ENCODE measurements around the gene DNAJC16.

Gene DNAJC16

GRCh38 chr1:15541231-15541792, 14.7 kb downstream of the DNAJC16 start:
- TF ChIP-seq, protein P1, sequence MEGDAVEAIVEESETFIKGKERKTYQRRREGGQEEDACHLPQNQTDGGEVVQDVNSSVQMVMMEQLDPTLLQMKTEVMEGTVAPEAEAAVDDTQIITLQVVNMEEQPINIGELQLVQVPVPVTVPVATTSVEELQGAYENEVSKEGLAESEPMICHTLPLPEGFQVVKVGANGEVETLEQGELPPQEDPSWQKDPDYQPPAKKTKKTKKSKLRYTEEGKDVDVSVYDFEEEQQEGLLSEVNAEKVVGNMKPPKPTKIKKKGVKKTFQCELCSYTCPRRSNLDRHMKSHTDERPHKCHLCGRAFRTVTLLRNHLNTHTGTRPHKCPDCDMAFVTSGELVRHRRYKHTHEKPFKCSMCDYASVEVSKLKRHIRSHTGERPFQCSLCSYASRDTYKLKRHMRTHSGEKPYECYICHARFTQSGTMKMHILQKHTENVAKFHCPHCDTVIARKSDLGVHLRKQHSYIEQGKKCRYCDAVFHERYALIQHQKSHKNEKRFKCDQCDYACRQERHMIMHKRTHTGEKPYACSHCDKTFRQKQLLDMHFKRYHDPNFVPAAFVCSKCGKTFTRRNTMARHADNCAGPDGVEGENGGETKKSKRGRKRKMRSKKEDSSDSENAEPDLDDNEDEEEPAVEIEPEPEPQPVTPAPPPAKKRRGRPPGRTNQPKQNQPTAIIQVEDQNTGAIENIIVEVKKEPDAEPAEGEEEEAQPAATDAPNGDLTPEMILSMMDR (IDR thresholded peaks at IDR 0.05), result no peak
- Histone ChIP-seq H3K9me3 (no peaks in the 10 kb centered on the region), H3K4me1 (no peaks in the 10 kb centered on the region), H3K36me3 (peaks cover 49 to 97% (median 93%) of the 10 kb centered on the region in 3 donors), H3K27ac (no peak overlapping the region), H3K27me3 (no peaks in the 10 kb centered on the region), H3K4me3 (no peak overlapping the region)
- no peak for DNase-seq
- intact Hi-C loops (cut with DNase I; ENCODE audit: low total_unique reads), result no loop called here

GRCh38 chr1:15542388-15543250, 16.0 kb downstream of the DNAJC16 start:
- H3K9me3 ChIP-seq, result no peaks in the 10 kb centered on the region
- intact Hi-C loops (cut with DNase I; ENCODE audit: low total_unique reads), result no loop called here
- TF ChIP-seq, protein P1 (IDR thresholded peaks at IDR 0.05), result no peak
- peaks cover 40 to 97% (median 88%) of the 10 kb centered on the region in 3 donors for H3K36me3 ChIP-seq
- no peaks in the 10 kb centered on the region for H3K4me1 ChIP-seq
- no peaks in the 10 kb centered on the region for H3K27me3 ChIP-seq
- no peak overlapping the region for H3K4me3 ChIP-seq
- DNase-seq, result no peak
- H3K27ac ChIP-seq, result no peak overlapping the region

- DNase-seq, result no peak
- H3K36me3 ChIP-seq, result peaks cover 40 to 97% (median 88%) of the 10 kb centered on the region in 3 donors
- H3K4me3 ChIP-seq, result no peak overlapping the region
- H3K27me3 ChIP-seq, result no peaks in the 10 kb centered on the region
- no peaks in the 10 kb centered on the region for H3K4me1 ChIP-seq
- intact Hi-C loops (cut with DNase I; ENCODE audit: low total_unique reads), result no loop called here
- no peaks in the 10 kb centered on the region for H3K9me3 ChIP-seq
- TF ChIP-seq, protein P1 (IDR thresholded peaks at IDR 0.05), result no peak
- no peak overlapping the region for H3K27ac ChIP-seq
Measured at GRCh38 chr1:15543251-15543588, 16.6 kb downstream of the DNAJC16 start.

DNA sequence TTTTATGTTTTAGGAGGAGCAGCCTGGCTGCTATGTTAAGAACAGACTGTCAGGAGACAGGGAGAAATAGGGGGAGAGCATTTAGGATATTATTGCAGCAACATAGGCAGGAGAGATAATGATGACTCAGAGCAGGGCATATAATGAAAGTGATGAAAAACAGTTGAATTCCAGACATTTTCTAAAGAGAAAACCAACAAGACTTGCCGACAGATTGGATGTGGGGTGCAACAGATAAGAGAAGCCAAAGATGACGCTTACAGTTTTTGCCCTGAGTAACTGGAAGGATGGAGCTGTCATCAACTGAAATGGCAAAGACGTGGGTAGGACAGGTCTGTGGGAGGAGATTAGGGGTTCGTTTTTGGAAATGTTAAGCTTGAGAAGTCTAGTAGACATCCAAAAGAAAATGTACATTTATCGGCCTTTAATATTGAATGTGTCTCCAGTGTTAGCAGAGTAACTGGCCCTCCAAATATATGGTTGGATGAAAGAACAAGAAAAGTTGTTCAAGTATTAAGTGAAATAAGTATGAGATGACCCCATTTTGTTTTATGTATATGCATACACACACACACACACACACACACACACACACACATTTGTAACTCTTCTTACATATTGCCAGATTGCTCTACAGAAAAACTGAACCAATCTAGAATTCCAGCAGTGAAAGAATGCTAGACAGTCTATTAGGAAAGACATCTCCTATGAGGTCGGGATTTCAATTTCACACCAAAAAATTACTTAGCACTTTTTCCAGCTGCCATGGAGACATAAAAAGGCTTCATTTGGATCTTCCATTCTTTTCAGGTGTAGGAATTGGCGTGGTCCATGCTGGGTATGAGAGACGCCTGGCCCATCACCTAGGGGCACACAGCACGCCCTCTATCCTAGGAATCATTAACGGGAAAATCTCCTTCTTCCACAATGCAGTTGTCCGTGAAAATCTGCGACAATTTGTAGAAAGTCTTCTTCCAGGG, 17.2 kb downstream of the DNAJC16 start:
- Histone ChIP-seq H3K27me3 (no peaks in the 10 kb centered on the region), H3K4me3 (no peak overlapping the region), H3K36me3 (peaks cover 42 to 94% (median 88%) of the 10 kb centered on the region in 3 donors), H3K4me1 (no peaks in the 10 kb centered on the region), H3K9me3 (no peaks in the 10 kb centered on the region), H3K27ac (no peak overlapping the region)
- intact Hi-C loops (cut with DNase I; ENCODE audit: low total_unique reads), result no loop called here
- no peak for DNase-seq
- TF ChIP-seq, protein P1 (IDR thresholded peaks at IDR 0.05), result no peak

DNA sequence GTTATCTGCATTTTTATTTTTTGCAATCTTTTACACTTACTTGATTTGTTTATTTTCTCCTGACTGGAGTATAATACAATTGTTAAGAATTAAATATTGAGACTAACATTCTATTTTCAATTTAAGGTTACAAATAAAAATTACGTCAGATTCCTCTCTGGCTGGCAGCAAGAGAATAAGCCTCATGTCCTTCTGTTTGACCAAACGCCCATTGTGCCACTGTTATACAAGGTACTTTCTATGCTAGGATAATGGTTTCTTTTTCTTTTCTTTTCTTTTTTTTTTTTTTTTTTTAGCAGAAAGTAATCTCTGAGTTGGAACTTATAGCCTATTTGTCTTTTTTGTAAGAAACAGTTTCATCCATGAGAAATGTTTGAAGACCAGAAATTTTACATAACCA, 20.0 kb downstream of the DNAJC16 start:
- Histone ChIP-seq H3K4me3 (no peak overlapping the region), H3K27ac (no peak overlapping the region), H3K9me3 (no peaks in the 10 kb centered on the region), H3K27me3 (no peaks in the 10 kb centered on the region), H3K36me3 (peaks cover 34 to 85% (median 72%) of the 10 kb centered on the region in 3 donors), H3K4me1 (no peaks in the 10 kb centered on the region)
- TF ChIP-seq, protein P1 (IDR thresholded peaks at IDR 0.05), result no peak
- intact Hi-C loops (cut with DNase I; ENCODE audit: low total_unique reads), result no loop called here
- DNase-seq, result no peak

Data from tibial artery (tissue), 4 donors.